ENCODE measurements around the gene NLRC3. TPM values are rescaled to one million over a fixed set of nuclear protein-coding genes. Genes with fewer than 3 reads are reported as not detected.

The NLRC3 gene
- total and polyA plus RNA-seq, 3 experiments from 2014 or later: 20.5 to 49.8 (median 21.3) TPM

DNA sequence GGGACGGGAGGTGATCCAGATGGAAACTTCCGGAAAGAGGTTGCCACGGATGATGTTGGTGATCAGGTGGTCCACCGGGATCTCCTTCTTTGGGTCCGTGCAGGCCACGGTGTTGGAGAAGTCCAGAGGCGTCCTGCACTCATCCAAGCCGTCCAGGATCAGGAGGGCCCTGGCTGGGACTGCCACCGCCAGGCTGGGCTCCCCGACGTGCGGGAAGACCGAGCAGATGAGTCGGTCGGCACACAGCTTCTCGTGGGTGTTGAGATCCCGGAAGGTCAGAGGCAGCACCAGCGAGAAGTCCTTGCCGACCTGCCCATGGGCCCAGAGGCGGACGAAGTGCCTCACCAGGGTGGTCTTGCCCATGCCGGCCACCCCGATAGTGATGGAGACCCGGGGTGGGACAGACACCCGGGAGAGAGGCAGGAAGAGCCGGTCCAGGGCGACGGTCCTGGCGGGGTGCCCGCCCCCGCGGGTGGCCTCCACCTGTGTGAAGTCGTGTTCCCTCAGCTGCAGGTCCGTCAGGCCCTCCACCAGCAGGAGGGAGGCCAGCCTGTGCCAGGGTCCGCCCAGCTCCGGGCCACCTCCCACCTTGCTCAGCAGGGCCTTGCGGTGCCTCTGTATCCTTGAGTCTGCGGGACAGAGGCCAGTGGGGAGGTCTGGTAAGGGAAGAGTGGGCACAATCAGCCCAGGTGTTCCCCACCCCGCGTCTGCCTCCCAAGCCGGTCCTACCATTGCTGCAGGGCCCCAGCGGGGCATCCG lies 12.9 kb downstream of the NLRC3 start:
- Mint-ChIP-seq H3K4me3 (no peak overlapping the region), H3K27ac (no peak overlapping the region), H3K4me1 (peaks cover 0 to 4% (median 3%) of the 10 kb centered on the region in 3 donors), H3K36me3 (peaks cover 0 to 77% (median 6%) of the 10 kb centered on the region in 3 donors), H3K9me3 (no peaks in the 10 kb centered on the region), H3K27me3 (no peaks in the 10 kb centered on the region)
- CTCF ChIA-PET: no interaction called here
- Histone ChIP-seq H3K9me3 (ENCODE audit: low read length) (no peaks in the 10 kb centered on the region), H3K36me3 (ENCODE audit: insufficient read depth, low read length) (peaks cover 39% of the 10 kb centered on the region), H3K4me3 (ENCODE audit: low read length) (no peak overlapping the region), H3K4me1 (ENCODE audit: insufficient read depth, low read length) (no peaks in the 10 kb centered on the region), H3K27ac (ENCODE audit: low read depth, low read length) (no peak overlapping the region), H3K27me3 (ENCODE audit: insufficient read depth, low read length, poor library complexity, severe bottlenecking) (no peaks in the 10 kb centered on the region)
- DNase-seq: peak in 1 of 5 donors; percentile 40
- POLR2A ChIA-PET: no interaction called here

DNA sequence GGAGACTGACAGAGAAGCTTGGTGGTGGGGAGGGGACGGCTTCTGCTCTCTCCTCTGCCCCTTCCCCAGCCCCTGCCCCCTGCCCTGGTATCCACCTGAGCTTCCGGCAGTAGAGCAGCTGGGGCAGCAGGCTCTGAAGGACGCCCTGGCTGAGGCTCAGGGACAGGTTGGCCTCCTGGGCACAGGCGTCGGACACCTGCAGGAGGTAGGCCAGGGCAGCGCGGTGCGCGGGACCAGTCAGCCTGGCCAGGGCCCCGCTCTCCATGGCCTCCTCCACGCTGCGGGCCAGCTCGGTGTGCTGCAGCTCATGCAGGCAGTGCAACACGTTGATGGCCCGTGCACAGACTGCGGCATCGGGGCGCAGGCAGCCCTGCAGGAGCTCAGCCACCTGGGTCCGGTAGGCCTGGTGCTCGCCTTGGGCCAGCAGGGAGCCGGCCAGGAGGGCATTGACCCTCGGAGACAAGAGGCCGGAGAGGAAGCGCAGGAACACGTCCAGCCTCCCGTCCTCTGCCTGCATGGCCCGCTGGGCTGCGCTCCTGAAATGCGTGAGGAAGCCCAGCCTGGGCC lies 14.2 kb downstream of the NLRC3 start:
- Mint-ChIP-seq H3K27me3 (no peaks in the 10 kb centered on the region), H3K9me3 (no peaks in the 10 kb centered on the region), H3K4me1 (no peaks in the 10 kb centered on the region), H3K27ac (no peak overlapping the region), H3K4me3 (no peak overlapping the region), H3K36me3 (peaks cover 0 to 81% (median 6%) of the 10 kb centered on the region in 3 donors)
- no peak for DNase-seq
- Histone ChIP-seq H3K4me3 (ENCODE audit: low read length) (no peak overlapping the region), H3K27me3 (ENCODE audit: insufficient read depth, low read length, poor library complexity, severe bottlenecking) (no peaks in the 10 kb centered on the region), H3K9me3 (ENCODE audit: low read length) (no peaks in the 10 kb centered on the region), H3K4me1 (ENCODE audit: insufficient read depth, low read length) (no peaks in the 10 kb centered on the region), H3K27ac (ENCODE audit: low read depth, low read length) (no peak overlapping the region), H3K36me3 (ENCODE audit: insufficient read depth, low read length) (peaks cover 42% of the 10 kb centered on the region)
- CTCF ChIA-PET: no interaction called here
- POLR2A ChIA-PET: no interaction called here

DNA sequence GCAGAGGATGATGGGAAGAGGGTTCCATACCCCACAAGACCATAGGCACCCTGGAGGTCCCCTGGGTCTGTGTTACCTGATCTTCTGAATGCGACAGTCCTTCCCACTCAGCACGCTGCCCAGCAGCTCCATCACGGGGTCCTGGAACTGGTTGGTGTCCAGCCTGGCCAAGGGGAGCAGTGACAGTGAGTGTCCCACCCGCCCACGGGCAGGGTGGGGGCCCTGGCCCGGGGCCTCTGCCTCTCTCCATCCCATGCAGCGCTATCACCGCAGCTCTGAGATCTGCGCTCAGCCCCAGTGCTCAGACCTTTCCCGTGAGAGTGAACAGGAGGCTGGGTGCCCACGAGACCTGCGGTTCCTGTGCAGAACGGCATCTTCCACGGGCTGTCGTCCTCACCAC lies 15.6 kb downstream of the NLRC3 start:
- no peak overlapping the region for H3K4me3 Mint-ChIP-seq
- Histone ChIP-seq H3K9me3 (ENCODE audit: low read length) (no peaks in the 10 kb centered on the region), H3K4me1 (ENCODE audit: insufficient read depth, low read length) (no peaks in the 10 kb centered on the region), H3K27me3 (ENCODE audit: insufficient read depth, low read length, poor library complexity, severe bottlenecking) (no peaks in the 10 kb centered on the region), H3K36me3 (ENCODE audit: insufficient read depth, low read length) (peaks cover 56% of the 10 kb centered on the region), H3K4me3 (ENCODE audit: low read length) (no peak overlapping the region), H3K27ac (ENCODE audit: low read depth, low read length) (no peak overlapping the region)
- peaks cover 0 to 82% (median 12%) of the 10 kb centered on the region in 3 donors for H3K36me3 Mint-ChIP-seq
- no peak for DNase-seq
- ChIA-PET CTCF (no interaction called here), POLR2A (no interaction called here)
- H3K4me1 Mint-ChIP-seq: no peaks in the 10 kb centered on the region
- no peaks in the 10 kb centered on the region for H3K9me3 Mint-ChIP-seq
- H3K27me3 Mint-ChIP-seq: no peaks in the 10 kb centered on the region
- H3K27ac Mint-ChIP-seq: peak overlapping the region in 2 of 8 donors; percentile 63 to 84

DNA sequence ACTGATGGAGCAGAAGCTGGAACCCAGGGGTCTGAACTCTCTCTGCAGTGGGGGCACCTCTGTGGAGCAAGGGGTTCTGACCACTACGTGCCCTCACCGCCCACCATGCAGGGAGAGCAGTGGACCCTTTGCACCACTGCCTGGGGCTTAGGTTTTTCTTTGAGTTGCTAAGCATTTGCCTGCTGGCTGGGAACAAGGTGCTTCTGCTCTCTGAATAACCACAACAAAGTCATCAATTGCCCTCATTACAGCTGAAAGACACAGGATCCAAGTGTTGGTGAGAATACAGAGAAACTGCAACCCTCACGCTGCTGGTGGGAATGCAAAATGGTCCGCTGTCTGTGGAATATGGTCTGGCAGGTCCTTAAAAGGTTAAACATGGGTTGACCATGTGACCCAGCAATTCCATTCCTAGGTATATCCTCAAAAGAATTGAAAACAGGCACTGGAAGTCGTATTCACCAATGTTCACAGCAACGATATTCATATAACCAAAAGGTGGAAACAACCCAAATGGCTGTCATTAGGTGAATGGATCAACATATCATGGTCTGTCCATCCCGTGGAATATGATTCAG lies 22.8 kb downstream of the NLRC3 start:
- no peak overlapping the region for H3K4me3 Mint-ChIP-seq
- CTCF ChIA-PET: no interaction called here

DNA sequence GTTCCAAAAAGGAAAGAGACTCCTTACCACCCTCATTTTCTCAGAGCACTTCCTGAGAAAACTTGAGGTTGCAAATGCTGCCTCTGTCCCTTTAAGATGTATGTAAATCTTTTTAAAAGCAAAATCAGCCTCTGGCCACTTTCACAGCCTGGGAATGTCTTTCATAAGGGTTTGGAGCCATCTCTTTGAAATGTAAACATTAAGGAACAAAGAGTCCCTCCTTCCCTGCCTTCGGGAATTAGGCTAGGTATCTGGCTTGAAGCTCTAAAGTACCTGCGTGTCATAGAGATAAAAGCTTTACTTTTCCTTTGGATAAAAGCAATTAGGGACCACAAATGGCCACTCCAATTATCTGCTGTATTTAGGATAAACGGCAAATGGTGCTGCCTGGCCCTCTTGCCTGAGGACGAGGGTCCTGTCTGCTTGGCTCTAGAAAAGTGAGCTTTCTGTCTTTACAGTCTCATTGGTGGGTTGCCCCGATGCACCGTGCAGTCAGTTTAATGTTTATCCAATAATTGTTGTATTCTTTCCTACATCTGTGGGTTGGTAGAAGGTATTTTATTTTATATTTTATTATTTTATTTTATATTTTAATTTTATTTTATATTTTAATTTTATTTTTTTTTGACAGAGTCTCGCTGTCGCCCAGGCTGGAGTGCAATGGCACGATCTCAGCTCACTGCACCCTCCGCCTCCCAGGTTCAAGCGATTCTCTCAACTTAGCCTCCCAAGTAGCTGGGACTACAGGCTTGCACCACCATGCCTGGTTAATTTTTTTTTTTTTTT lies 23.9 kb downstream of the NLRC3 start:
- peak overlapping the region in 3 of 8 donors; percentile 11 to 57 (median 33) for H3K27ac Mint-ChIP-seq
- no peaks in the 10 kb centered on the region for H3K9me3 Mint-ChIP-seq
- ChIA-PET CTCF (interaction anchor here (1.1 kb wide), 1 partner anchor 15 kb away, joined by 3 read pairs; no protein-coding TSS in a partner anchor), POLR2A (interaction anchor here (0.7 kb wide), 1 partner anchor 9 kb away, joined by 4 read pairs; no protein-coding TSS in a partner anchor)
- H3K27me3 ChIP-seq (ENCODE audit: insufficient read depth, low read length, poor library complexity, severe bottlenecking): no peaks in the 10 kb centered on the region
- H3K9me3 ChIP-seq (ENCODE audit: low read length): no peaks in the 10 kb centered on the region
- peaks cover 68% of the 10 kb centered on the region for H3K36me3 ChIP-seq (ENCODE audit: insufficient read depth, low read length)
- no peak for DNase-seq
- no peaks in the 10 kb centered on the region for H3K4me1 ChIP-seq (ENCODE audit: insufficient read depth, low read length)
- no peak overlapping the region for H3K27ac ChIP-seq (ENCODE audit: low read depth, low read length)
- H3K36me3 Mint-ChIP-seq: peaks cover 15 to 89% (median 25%) of the 10 kb centered on the region in 3 donors
- H3K4me1 Mint-ChIP-seq: peaks cover 0 to 10% (median 3%) of the 10 kb centered on the region in 3 donors
- no peak overlapping the region for H3K4me3 Mint-ChIP-seq
- no peaks in the 10 kb centered on the region for H3K27me3 Mint-ChIP-seq
- no peak overlapping the region for H3K4me3 ChIP-seq (ENCODE audit: low read length)

More for the DNA sequence above, 22.8 kb downstream of the NLRC3 start:
- Mint-ChIP-seq H3K27ac (peak overlapping the region in 3 of 8 donors; percentile 57 to 80 (median 64)), H3K27me3 (no peaks in the 10 kb centered on the region), H3K36me3 (peaks cover 15 to 86% (median 26%) of the 10 kb centered on the region in 3 donors), H3K9me3 (no peaks in the 10 kb centered on the region), H3K4me1 (peaks cover 0 to 10% (median 3%) of the 10 kb centered on the region in 3 donors)
- no peaks in the 10 kb centered on the region for H3K9me3 ChIP-seq (ENCODE audit: low read length)
- H3K4me1 ChIP-seq (ENCODE audit: insufficient read depth, low read length): no peaks in the 10 kb centered on the region
- peak in 1 of 5 donors; percentile 23 for DNase-seq
- peaks cover 66% of the 10 kb centered on the region for H3K36me3 ChIP-seq (ENCODE audit: insufficient read depth, low read length)
- no peak overlapping the region for H3K4me3 ChIP-seq (ENCODE audit: low read length)
- H3K27me3 ChIP-seq (ENCODE audit: insufficient read depth, low read length, poor library complexity, severe bottlenecking): no peaks in the 10 kb centered on the region
- H3K27ac ChIP-seq (ENCODE audit: low read depth, low read length): no peak overlapping the region
- POLR2A ChIA-PET: interaction anchor here (0.7 kb wide), 1 partner anchor 10 kb away, joined by 4 read pairs; no protein-coding TSS in a partner anchor

DNA sequence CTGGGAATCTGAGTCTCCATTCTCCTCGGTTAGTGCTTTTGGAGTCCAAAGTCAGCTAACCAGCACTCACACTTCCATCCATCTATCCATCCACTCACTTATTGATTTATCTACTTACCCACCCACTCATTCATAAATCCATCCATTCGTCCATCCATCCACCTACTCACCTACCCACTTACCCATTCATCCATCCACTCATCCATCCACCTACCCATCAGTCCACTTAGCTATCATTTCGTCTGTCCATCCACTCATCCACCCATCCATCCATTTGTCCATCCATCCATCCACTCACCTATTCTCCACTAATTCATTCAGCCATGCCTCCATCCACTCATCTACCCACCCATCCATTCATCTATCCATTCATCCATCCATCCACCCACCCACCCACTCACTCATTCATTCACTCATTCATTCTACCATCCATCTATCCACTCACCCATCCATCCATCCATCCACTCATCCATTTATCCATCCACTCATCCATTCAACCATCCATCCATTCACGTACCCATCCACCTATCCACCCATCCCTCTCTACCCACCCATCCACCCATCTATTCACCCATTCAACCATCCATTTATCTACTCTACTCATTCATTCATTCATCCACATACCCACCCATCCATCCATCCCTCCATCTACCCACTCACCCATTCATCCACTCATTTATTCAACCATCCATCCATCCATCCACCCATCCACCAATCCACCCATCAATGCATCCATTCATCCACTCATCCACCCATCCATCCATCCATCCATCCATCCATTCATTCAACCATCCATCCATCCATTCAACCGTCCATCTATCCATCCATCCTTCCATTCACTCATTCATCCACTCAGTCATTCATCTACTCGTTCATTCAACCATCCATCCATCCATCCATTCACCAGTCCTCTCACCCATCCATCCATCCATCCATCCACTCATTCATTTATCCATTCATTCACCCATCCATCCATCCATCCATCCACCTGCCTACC lies 26.1 kb downstream of the NLRC3 start:
- no peak for DNase-seq
- H3K9me3 Mint-ChIP-seq: no peaks in the 10 kb centered on the region
- Histone ChIP-seq H3K27ac (ENCODE audit: low read depth, low read length) (no peak overlapping the region), H3K27me3 (ENCODE audit: insufficient read depth, low read length, poor library complexity, severe bottlenecking) (no peaks in the 10 kb centered on the region), H3K36me3 (ENCODE audit: insufficient read depth, low read length) (peaks cover 58% of the 10 kb centered on the region), H3K4me3 (ENCODE audit: low read length) (no peak overlapping the region), H3K4me1 (ENCODE audit: insufficient read depth, low read length) (no peaks in the 10 kb centered on the region), H3K9me3 (ENCODE audit: low read length) (no peaks in the 10 kb centered on the region)
- no peak overlapping the region for H3K4me3 Mint-ChIP-seq
- CTCF ChIA-PET: no interaction called here
- H3K27ac Mint-ChIP-seq: peak overlapping the region in 6 of 8 donors; percentile 9 to 84 (median 44)
- H3K27me3 Mint-ChIP-seq: no peaks in the 10 kb centered on the region
- POLR2A ChIA-PET: no interaction called here
- peaks cover 0 to 10% (median 3%) of the 10 kb centered on the region in 3 donors for H3K4me1 Mint-ChIP-seq
- H3K36me3 Mint-ChIP-seq: peaks cover 15 to 86% (median 24%) of the 10 kb centered on the region in 3 donors

DNA sequence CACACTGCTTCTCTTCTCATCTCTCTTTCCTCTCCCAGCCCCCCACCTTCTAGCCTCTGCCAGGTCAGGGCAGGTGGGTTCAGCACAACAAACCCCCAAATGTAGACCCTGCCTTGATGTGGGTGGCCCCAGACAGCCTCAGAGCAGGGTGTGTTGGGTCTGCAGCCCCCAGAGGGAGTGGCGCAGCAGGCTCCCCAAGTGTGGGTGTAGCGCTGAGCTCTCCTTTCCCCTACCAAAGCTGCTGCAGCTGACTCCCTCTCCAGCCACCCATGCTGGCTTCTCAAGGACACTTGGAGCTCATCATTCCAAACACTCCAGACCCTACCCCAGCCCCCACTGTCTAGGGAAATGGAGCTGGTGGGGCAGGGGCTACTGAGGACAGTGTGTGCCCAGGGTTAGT lies 27.3 kb downstream of the NLRC3 start:
- ChIA-PET POLR2A (interaction anchor here (0.6 kb wide), 1 partner anchor 13 kb away, joined by 3 read pairs; no protein-coding TSS in a partner anchor), CTCF (no interaction called here)
- H3K27ac Mint-ChIP-seq: peak overlapping the region in 1 of 8 donors; percentile 71
- Histone ChIP-seq H3K4me1 (ENCODE audit: insufficient read depth, low read length) (no peaks in the 10 kb centered on the region), H3K27me3 (ENCODE audit: insufficient read depth, low read length, poor library complexity, severe bottlenecking) (no peaks in the 10 kb centered on the region), H3K9me3 (ENCODE audit: low read length) (no peaks in the 10 kb centered on the region), H3K27ac (ENCODE audit: low read depth, low read length) (no peak overlapping the region), H3K36me3 (ENCODE audit: insufficient read depth, low read length) (peaks cover 58% of the 10 kb centered on the region), H3K4me3 (ENCODE audit: low read length) (no peak overlapping the region)
- H3K4me1 Mint-ChIP-seq: peaks cover 0 to 10% (median 1%) of the 10 kb centered on the region in 3 donors
- H3K4me3 Mint-ChIP-seq: no peak overlapping the region
- H3K27me3 Mint-ChIP-seq: no peaks in the 10 kb centered on the region
- H3K9me3 Mint-ChIP-seq: no peaks in the 10 kb centered on the region
- DNase-seq: no peak
- H3K36me3 Mint-ChIP-seq: peaks cover 15 to 86% (median 27%) of the 10 kb centered on the region in 3 donors

All from CD8-positive, alpha-beta memory T cell (primary cell).